ENCODE results near the gene CEP97.

DNA sequence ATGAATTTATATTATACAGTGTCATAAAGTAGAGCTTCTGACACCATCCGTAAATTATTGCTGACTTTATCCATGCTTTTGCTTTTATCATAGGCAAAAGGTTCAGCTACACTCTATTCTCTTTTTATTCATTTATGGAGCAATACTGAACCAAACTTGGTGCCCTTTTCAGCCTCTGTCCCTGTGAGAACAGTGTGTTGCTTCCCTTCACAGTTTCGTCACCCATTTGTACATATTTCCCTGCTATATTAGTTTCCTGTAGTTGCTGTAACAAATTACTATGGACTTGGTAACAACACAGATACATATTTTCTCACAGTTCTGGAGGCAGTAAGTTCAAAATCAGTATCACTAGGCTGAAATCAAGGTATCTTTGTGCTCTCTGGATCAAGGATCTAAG is 35.1 kb upstream of the CEP97 start:
- TF ChIP-seq, protein P1, sequence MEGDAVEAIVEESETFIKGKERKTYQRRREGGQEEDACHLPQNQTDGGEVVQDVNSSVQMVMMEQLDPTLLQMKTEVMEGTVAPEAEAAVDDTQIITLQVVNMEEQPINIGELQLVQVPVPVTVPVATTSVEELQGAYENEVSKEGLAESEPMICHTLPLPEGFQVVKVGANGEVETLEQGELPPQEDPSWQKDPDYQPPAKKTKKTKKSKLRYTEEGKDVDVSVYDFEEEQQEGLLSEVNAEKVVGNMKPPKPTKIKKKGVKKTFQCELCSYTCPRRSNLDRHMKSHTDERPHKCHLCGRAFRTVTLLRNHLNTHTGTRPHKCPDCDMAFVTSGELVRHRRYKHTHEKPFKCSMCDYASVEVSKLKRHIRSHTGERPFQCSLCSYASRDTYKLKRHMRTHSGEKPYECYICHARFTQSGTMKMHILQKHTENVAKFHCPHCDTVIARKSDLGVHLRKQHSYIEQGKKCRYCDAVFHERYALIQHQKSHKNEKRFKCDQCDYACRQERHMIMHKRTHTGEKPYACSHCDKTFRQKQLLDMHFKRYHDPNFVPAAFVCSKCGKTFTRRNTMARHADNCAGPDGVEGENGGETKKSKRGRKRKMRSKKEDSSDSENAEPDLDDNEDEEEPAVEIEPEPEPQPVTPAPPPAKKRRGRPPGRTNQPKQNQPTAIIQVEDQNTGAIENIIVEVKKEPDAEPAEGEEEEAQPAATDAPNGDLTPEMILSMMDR (IDR thresholded peaks at IDR 0.05), result no peak
- no peak for TF ChIP-seq POLR2A (IDR thresholded peaks at IDR 0.05)

Measured in heart left ventricle (tissue), 13 donors.